Testis (tissue), 3 donors: ENCODE data around the gene RFX6. TPM values are rescaled to one million over a fixed set of nuclear protein-coding genes. Genes with fewer than 3 reads are reported as not detected.

Experiments
- DNase-seq: peaks from one replicate; pipeline ENCODE4 v3.0.0-alpha.2; 2019
- H3K27ac ChIP-seq, 2 donors: fragments of 200-600 bp; sonication (generic); one replicate each; pipeline ENCODE4 v1.5.1; 2019
- H3K27me3 ChIP-seq: fragments of 200-600 bp; sonication (generic); one replicate; pipeline ENCODE4 v1.5.1; 2019
- H3K36me3 ChIP-seq: fragments of 200-600 bp; sonication (generic); one replicate; pipeline ENCODE4 v1.5.1; 2017; ENCODE audit warnings: low read depth; ENCODE audit errors: missing control alignments
- H3K4me1 ChIP-seq: fragments of 200-600 bp; sonication (generic); one replicate; pipeline ENCODE4 v1.5.1; 2019
- H3K4me3 ChIP-seq, 2 donors: fragments of 200-600 bp; sonication (generic); one replicate each; pipeline ENCODE4 v1.5.1; 2017 to 2019
- H3K9me3 ChIP-seq: fragments of 200-600 bp; sonication (generic); one replicate; pipeline ENCODE4 v1.5.1; 2017
- CTCF ChIP-seq, 3 experiments: fragments of 450-650 bp in 2 of 3; fragments of 200-600 bp in 1 of 3; sonication (generic) in 1 of 3; IDR thresholded peaks; one replicate each; pipeline ENCODE4 v1.5.1; 2016 to 2019; ENCODE audit warnings: antibody characterized with exemption in 3 of 3, mild to moderate bottlenecking in 2 of 3, moderate library complexity in 1 of 3
- POLR2A ChIP-seq: fragments of 450-650 bp; IDR thresholded peaks from one replicate; pipeline ENCODE4 v1.6.1; 2017; ENCODE audit warnings: antibody characterized with exemption, mild to moderate bottlenecking, moderate library complexity
- WGBS, 2 donors: methylation state at CpG; one replicate each; pipeline ENCODE4 v1.1.5; 2018; 5-methylcytosine and 5-hydroxymethylcytosine counted together
- intact Hi-C: fragments of 100-400 bp; cut with DNase I; formaldehyde crosslinking; loops from one replicate; pipeline ENCODE4 v1.15.1; 2023; ENCODE audit warnings: low total_unique reads
- polyA plus RNA-seq: library from polyadenylated mRNA; stranded (reverse); fragments of 350-450 nt; fragmentation: Illumina TruSeq; extraction: RNeasy Lipid Tissue Mini Kit (QIAGEN cat#74804); gene quantifications from one replicate; pipeline ENCODE4 v1.2.3, GENCODE V29; 2014; ENCODE audit warnings: low read depth, low replicate concordance; ENCODE audit not compliant: insufficient read depth
- total RNA-seq, 2 donors: library from RNA; depleted of rRNA; stranded (reverse); fragments of >200 nt; gene quantifications; one replicate each; pipeline ENCODE4 v1.2.3, GENCODE V29; 2016

The RFX6 gene
- total and polyA plus RNA-seq, 3 donors from 2014 or later = 0.93 to 0.99 (median 0.94) TPM

- no peaks in the 10 kb centered on the region for H3K4me1 ChIP-seq
- no peaks in the 10 kb centered on the region for H3K9me3 ChIP-seq
- intact Hi-C loops = no loop called here
- H3K27me3 ChIP-seq = no peaks in the 10 kb centered on the region
- peak; percentile 21 for DNase-seq
- WGBS, 2 donors = 19 to 42% methylated on average over 1 of the region's 1 CpG
- H3K4me3 ChIP-seq = no peak overlapping the region
- H3K36me3 ChIP-seq = no peaks in the 10 kb centered on the region
- H3K27ac ChIP-seq = no peak overlapping the region
- TF ChIP-seq CTCF (IDR thresholded peaks at IDR 0.05) (peak in 1 of 3 experiments; percentile 58), POLR2A (no peak)
These were observed 94.9 kb downstream of the RFX6 start for GRCh38 chr6:116971959-116972358.

GRCh38 chr6:116973976-116974375, 96.9 kb downstream of the RFX6 start:
- DNase-seq = no peak
- H3K4me1 ChIP-seq = no peaks in the 10 kb centered on the region

GRCh38 chr6:116974526-116975316, 97.7 kb downstream of the RFX6 start:
- DNase-seq = no peak
- no peaks in the 10 kb centered on the region for H3K4me1 ChIP-seq
- H3K27me3 ChIP-seq = no peaks in the 10 kb centered on the region
- intact Hi-C loops = no loop called here
- no peak overlapping the region for H3K4me3 ChIP-seq
- no peak overlapping the region for H3K27ac ChIP-seq
- no peak for TF ChIP-seq CTCF (IDR thresholded peaks at IDR 0.05)
- TF ChIP-seq POLR2A = no peak
- no peaks in the 10 kb centered on the region for H3K9me3 ChIP-seq
- H3K36me3 ChIP-seq = no peaks in the 10 kb centered on the region
- WGBS, 2 donors = 65 to 71% methylated on average over 5 of the region's 5 CpGs

More at GRCh38 chr6:116973976-116974375, 96.9 kb downstream of the RFX6 start:
- H3K9me3 ChIP-seq = no peaks in the 10 kb centered on the region
- 75 to 91% methylated on average over 5 of the region's 5 CpGs for WGBS, 2 donors
- no peaks in the 10 kb centered on the region for H3K27me3 ChIP-seq
- no peak overlapping the region for H3K4me3 ChIP-seq
- H3K36me3 ChIP-seq = no peaks in the 10 kb centered on the region
- TF ChIP-seq CTCF (IDR thresholded peaks at IDR 0.05) = no peak
- no peak for TF ChIP-seq POLR2A
- no peak overlapping the region for H3K27ac ChIP-seq
- intact Hi-C loops = no loop called here

GRCh38 chr6:116975600-116975999, 98.6 kb downstream of the RFX6 start:
- Histone ChIP-seq H3K36me3 (no peaks in the 10 kb centered on the region), H3K27me3 (no peaks in the 10 kb centered on the region), H3K27ac (no peak overlapping the region), H3K4me3 (no peak overlapping the region), H3K9me3 (no peaks in the 10 kb centered on the region), H3K4me1 (no peaks in the 10 kb centered on the region)
- WGBS, 2 donors = 75 to 84% methylated on average over 3 of the region's 3 CpGs
- DNase-seq = no peak
- TF ChIP-seq CTCF (IDR thresholded peaks at IDR 0.05) (no peak), POLR2A (no peak)
- intact Hi-C loops = no loop called here

GRCh38 chr6:116979560-116979959, 102.5 kb downstream of the RFX6 start:
- 65 to 85% methylated on average over 1 of the region's 1 CpG for WGBS, 2 donors
- TF ChIP-seq CTCF (IDR thresholded peaks at IDR 0.05) (no peak), POLR2A (no peak)
- no peaks in the 10 kb centered on the region for H3K9me3 ChIP-seq
- H3K27me3 ChIP-seq = no peaks in the 10 kb centered on the region
- H3K4me1 ChIP-seq = no peaks in the 10 kb centered on the region
- no peak overlapping the region for H3K4me3 ChIP-seq
- intact Hi-C loops = no loop called here
- DNase-seq = no peak
- no peaks in the 10 kb centered on the region for H3K36me3 ChIP-seq
- H3K27ac ChIP-seq = no peak overlapping the region
